ENCODE measurements around the gene ELAVL3.

GRCh38 chr19:11495481-11495880 lies 14.6 kb upstream of the ELAVL3 start:
- TF ChIP-seq, protein P1, sequence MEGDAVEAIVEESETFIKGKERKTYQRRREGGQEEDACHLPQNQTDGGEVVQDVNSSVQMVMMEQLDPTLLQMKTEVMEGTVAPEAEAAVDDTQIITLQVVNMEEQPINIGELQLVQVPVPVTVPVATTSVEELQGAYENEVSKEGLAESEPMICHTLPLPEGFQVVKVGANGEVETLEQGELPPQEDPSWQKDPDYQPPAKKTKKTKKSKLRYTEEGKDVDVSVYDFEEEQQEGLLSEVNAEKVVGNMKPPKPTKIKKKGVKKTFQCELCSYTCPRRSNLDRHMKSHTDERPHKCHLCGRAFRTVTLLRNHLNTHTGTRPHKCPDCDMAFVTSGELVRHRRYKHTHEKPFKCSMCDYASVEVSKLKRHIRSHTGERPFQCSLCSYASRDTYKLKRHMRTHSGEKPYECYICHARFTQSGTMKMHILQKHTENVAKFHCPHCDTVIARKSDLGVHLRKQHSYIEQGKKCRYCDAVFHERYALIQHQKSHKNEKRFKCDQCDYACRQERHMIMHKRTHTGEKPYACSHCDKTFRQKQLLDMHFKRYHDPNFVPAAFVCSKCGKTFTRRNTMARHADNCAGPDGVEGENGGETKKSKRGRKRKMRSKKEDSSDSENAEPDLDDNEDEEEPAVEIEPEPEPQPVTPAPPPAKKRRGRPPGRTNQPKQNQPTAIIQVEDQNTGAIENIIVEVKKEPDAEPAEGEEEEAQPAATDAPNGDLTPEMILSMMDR (IDR thresholded peaks at IDR 0.05), result no peak
- TF ChIP-seq POLR2A (IDR thresholded peaks at IDR 0.05), result no peak
